ENCODE data around the gene AGRN. TPM values are rescaled to one million over a fixed set of nuclear protein-coding genes. Genes with fewer than 3 reads are reported as not detected.

The AGRN gene
- total RNA-seq, 1 donor from 2014 or later = 479 TPM

- peaks cover 3% of the 10 kb centered on the region for H3K36me3 ChIP-seq (ENCODE audit: control insufficient read depth, insufficient read depth, low read length)
- H3K27me3 ChIP-seq (ENCODE audit: control insufficient read depth, insufficient read depth, low read length) = no peaks in the 10 kb centered on the region
- DNase-seq (ENCODE audit: low read depth) = no peak
- TF ChIP-seq CTCF (IDR thresholded peaks at IDR 0.05; ENCODE audit: insufficient read depth, low read length, poor library complexity, severe bottlenecking) = no peak
- no peak overlapping the region for H3K4me3 ChIP-seq (ENCODE audit: low read depth, low read length)
Observed at GRCh38 chr1:1023700-1024099, 3.8 kb downstream of the AGRN start.

- no peak overlapping the region for H3K4me3 ChIP-seq (ENCODE audit: low read depth, low read length)
- DNase-seq (ENCODE audit: low read depth) = no peak
- H3K27me3 ChIP-seq (ENCODE audit: control insufficient read depth, insufficient read depth, low read length) = no peaks in the 10 kb centered on the region
- no peak for TF ChIP-seq CTCF (IDR thresholded peaks at IDR 0.05; ENCODE audit: insufficient read depth, low read length, poor library complexity, severe bottlenecking)
- H3K36me3 ChIP-seq (ENCODE audit: control insufficient read depth, insufficient read depth, low read length) = peaks cover 3% of the 10 kb centered on the region
Observed at GRCh38 chr1:1024149-1024770, 4.3 kb downstream of the AGRN start.

GRCh38 chr1:1024771-1025699, 5.1 kb downstream of the AGRN start:
- Histone ChIP-seq H3K27me3 (ENCODE audit: control insufficient read depth, insufficient read depth, low read length) (no peaks in the 10 kb centered on the region), H3K4me3 (ENCODE audit: low read depth, low read length) (peak overlapping the region; percentile 22), H3K36me3 (ENCODE audit: control insufficient read depth, insufficient read depth, low read length) (peaks cover 3% of the 10 kb centered on the region)
- TF ChIP-seq CTCF (IDR thresholded peaks at IDR 0.05; ENCODE audit: insufficient read depth, low read length, poor library complexity, severe bottlenecking) = no peak
- no peak for DNase-seq (ENCODE audit: low read depth)

GRCh38 chr1:1025730-1026129, 5.8 kb downstream of the AGRN start:
- Histone ChIP-seq H3K36me3 (ENCODE audit: control insufficient read depth, insufficient read depth, low read length) (peaks cover 3% of the 10 kb centered on the region), H3K27me3 (ENCODE audit: control insufficient read depth, insufficient read depth, low read length) (no peaks in the 10 kb centered on the region), H3K4me3 (ENCODE audit: low read depth, low read length) (no peak overlapping the region)
- DNase-seq (ENCODE audit: low read depth) = no peak
- TF ChIP-seq CTCF (IDR thresholded peaks at IDR 0.05; ENCODE audit: insufficient read depth, low read length, poor library complexity, severe bottlenecking) = no peak

GRCh38 chr1:1026599-1027413, 6.9 kb downstream of the AGRN start:
- Histone ChIP-seq H3K27me3 (ENCODE audit: control insufficient read depth, insufficient read depth, low read length) (no peaks in the 10 kb centered on the region), H3K4me3 (ENCODE audit: low read depth, low read length) (no peak overlapping the region), H3K36me3 (ENCODE audit: control insufficient read depth, insufficient read depth, low read length) (peaks cover 3% of the 10 kb centered on the region)
- no peak for TF ChIP-seq CTCF (IDR thresholded peaks at IDR 0.05; ENCODE audit: insufficient read depth, low read length, poor library complexity, severe bottlenecking)
- DNase-seq (ENCODE audit: low read depth) = no peak

All from kidney epithelial cell (primary cell).